Suprapubic skin (tissue), 4 donors: ENCODE results near the gene EMP3. TPM values are rescaled to one million over a fixed set of nuclear protein-coding genes. Genes with fewer than 3 reads are reported as not detected.
"Not testable (repeated sequence)": the region's sequence is repeated elsewhere in the genome, so short reads cannot be mapped to it uniquely, and the experiment has no call there.

Source experiments
- DNase-seq, 2 donors: peaks; one replicate each; pipeline ENCODE4 v3.0.0-alpha.2; 2019; ENCODE audit warnings: low spot score in 2 of 2
- H3K27ac ChIP-seq: fragments of 200-600 bp; sonication (generic); one replicate; pipeline ENCODE4 v1.5.1; 2019
- H3K27me3 ChIP-seq: fragments of 200-600 bp; sonication (generic); one replicate; pipeline ENCODE4 v1.5.1; 2019
- H3K36me3 ChIP-seq: fragments of 200-600 bp; sonication (generic); one replicate; pipeline ENCODE4 v1.5.1; 2019
- H3K4me1 ChIP-seq: fragments of 200-600 bp; sonication (generic); one replicate; pipeline ENCODE4 v1.5.1; 2019
- H3K4me3 ChIP-seq: fragments of 200-600 bp; sonication (generic); one replicate; pipeline ENCODE4 v1.5.1; 2019; ENCODE audit warnings: mild to moderate bottlenecking
- H3K9me3 ChIP-seq: fragments of 200-600 bp; sonication (generic); one replicate; pipeline ENCODE4 v1.5.1; 2019
- CTCF ChIP-seq, 2 donors: fragments of 200-600 bp in 1 of 2; fragments of 450-650 bp in 1 of 2; sonication (generic) in 1 of 2; IDR thresholded peaks; one replicate each; pipeline ENCODE4 v1.5.1; 2016 to 2019; ENCODE audit warnings: antibody characterized with exemption in 2 of 2, mild to moderate bottlenecking in 1 of 2, moderate library complexity in 1 of 2
- EP300 ChIP-seq: sonication (generic); formaldehyde crosslinking; IDR thresholded peaks from one replicate; pipeline ENCODE4 v1.6.1; 2017; ENCODE audit warnings: antibody characterized with exemption
- POLR2A ChIP-seq, 2 donors: fragments of 450-650 bp; IDR thresholded peaks; one replicate each; pipeline ENCODE4 v1.6.1; 2017; ENCODE audit warnings: antibody characterized with exemption in 2 of 2, mild to moderate bottlenecking in 2 of 2, moderate library complexity in 2 of 2
- POLR2AphosphoS5 ChIP-seq, 3 donors: sonication (generic); formaldehyde crosslinking; IDR thresholded peaks; one replicate each; pipeline ENCODE4 v1.6.1; 2017; ENCODE audit warnings: antibody characterized with exemption in 3 of 3
- WGBS: methylation state at CpG from one replicate; pipeline ENCODE4 v1.1.5; 2018; 5-methylcytosine and 5-hydroxymethylcytosine counted together
- total RNA-seq, 4 donors: library from RNA; depleted of rRNA; stranded (reverse); fragments of >200 nt; gene quantifications; one replicate each; pipeline ENCODE4 v1.1.0, GENCODE V29; 2016

The EMP3 gene
- total RNA-seq, 4 donors from 2014 or later = 9.3 to 22.5 (median 13.2) TPM

DNA sequence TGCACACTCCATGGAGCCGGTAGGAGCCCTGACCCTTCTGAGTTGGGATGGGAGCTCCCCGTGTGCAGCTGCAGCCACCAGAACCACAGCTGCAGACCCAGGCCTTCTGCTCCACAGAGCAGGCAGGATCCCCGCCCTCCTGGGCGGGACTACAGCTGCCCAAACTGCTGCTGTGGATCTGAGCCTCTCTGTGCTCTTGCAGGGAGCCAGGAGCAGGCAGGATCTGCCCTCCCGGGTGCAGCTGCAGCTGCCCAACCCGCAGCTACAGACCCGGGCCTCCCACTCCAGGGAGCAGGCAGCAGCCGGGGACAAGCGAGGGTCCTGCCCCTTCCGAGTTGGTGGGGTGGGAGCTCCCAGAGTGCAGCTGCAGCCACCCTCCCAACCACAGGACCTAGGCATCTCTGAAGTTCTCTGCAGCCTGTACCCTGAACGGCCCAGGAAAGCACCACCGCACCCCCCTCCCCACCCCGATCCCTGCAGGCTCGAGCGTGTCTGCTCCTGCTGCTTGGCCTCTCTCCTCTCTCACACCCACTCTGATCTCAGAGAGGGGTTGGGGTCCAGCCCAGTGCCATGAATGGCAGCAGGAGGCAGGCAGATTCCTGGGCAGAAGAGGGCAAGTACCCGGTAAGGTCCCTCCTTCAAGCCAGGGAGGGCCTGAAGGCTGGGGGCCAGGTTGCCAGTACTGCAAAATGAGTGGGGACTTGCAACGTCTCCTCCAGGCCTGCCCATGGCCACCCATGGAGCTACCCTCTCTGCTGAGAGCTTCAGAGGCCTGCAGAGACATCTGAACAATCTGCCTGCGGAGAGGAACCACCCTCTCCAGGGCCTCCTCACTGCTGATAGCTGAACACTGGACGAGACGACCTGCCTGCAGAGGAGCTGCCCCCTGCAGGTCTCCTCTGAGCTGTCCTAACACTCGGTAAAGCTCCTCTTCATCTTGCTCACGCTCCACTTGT is 16.4 kb upstream of the EMP3 start:
- Histone ChIP-seq H3K27ac (peak overlapping the region; percentile 30), H3K27me3 (no peaks in the 10 kb centered on the region), H3K36me3 (no peaks in the 10 kb centered on the region), H3K4me1 (peaks cover 18% of the 10 kb centered on the region), H3K4me3 (peak overlapping the region; percentile 1), H3K9me3 (no peaks in the 10 kb centered on the region)
- 40% methylated on average over 15 of the region's 22 CpGs for WGBS
- DNase-seq = no peak
- TF ChIP-seq CTCF (IDR thresholded peaks at IDR 0.05) (no peak), EP300 (no peak), POLR2A (IDR thresholded peaks at IDR 0.05) (no peak), POLR2AphosphoS5 (IDR thresholded peaks at IDR 0.05) (no peak)

DNA sequence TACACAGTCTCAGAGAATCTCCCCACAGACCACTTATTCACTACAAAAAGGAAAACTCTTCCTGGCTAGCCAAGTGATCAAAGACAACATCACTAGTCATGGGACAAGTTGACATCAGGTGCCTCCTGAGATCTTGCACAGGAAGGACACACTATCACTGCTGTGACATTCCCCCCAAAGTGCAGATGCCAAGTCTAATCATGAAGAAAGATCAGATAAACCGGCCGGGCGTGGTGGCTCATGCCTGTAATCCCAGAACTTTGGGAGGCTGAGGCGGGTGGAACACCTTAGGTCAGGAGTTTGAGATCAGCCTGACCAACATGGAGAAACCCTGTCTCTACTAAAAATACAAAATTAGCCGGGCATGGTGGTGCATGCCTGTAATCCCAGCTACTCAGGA is 15.6 kb upstream of the EMP3 start:
- H3K27me3 ChIP-seq = not testable (repeated sequence)
- 56% methylated on average over 5 of the region's 5 CpGs for WGBS

GRCh38 chr19:48310227-48310626 is 15.1 kb upstream of the EMP3 start:
- no peaks in the 10 kb centered on the region for H3K36me3 ChIP-seq
- no peaks in the 10 kb centered on the region for H3K27me3 ChIP-seq
- no peak overlapping the region for H3K27ac ChIP-seq
- WGBS = 63% methylated on average over 7 of the region's 7 CpGs
- H3K4me1 ChIP-seq = peaks cover 18% of the 10 kb centered on the region
- no peak overlapping the region for H3K4me3 ChIP-seq
- no peak for DNase-seq
- no peaks in the 10 kb centered on the region for H3K9me3 ChIP-seq
- TF ChIP-seq EP300 (no peak), POLR2A (IDR thresholded peaks at IDR 0.05) (no peak)

More for the DNA sequence above, 15.6 kb upstream of the EMP3 start:
- not testable (repeated sequence) for H3K9me3 ChIP-seq, H3K36me3 ChIP-seq, H3K4me3 ChIP-seq, DNase-seq, H3K27ac ChIP-seq
- H3K4me1 ChIP-seq = peaks cover 18% of the 10 kb centered on the region

GRCh38 chr19:48311384-48311783 is 14.0 kb upstream of the EMP3 start:
- DNase-seq = no peak
- Histone ChIP-seq H3K9me3 (no peaks in the 10 kb centered on the region), H3K4me3 (no peak overlapping the region), H3K27ac (no peak overlapping the region), H3K4me1 (peaks cover 18% of the 10 kb centered on the region), H3K27me3 (no peaks in the 10 kb centered on the region), H3K36me3 (no peaks in the 10 kb centered on the region)
- TF ChIP-seq EP300 (no peak), CTCF (IDR thresholded peaks at IDR 0.05) (no peak), POLR2A (IDR thresholded peaks at IDR 0.05) (no peak), POLR2AphosphoS5 (IDR thresholded peaks at IDR 0.05) (no peak)
- 91% methylated on average over 10 of the region's 11 CpGs for WGBS

- 71% methylated on average over 7 of the region's 7 CpGs for WGBS
- Histone ChIP-seq H3K36me3 (no peaks in the 10 kb centered on the region), H3K9me3 (no peaks in the 10 kb centered on the region), H3K27ac (no peak overlapping the region), H3K4me3 (no peak overlapping the region), H3K4me1 (peaks cover 16% of the 10 kb centered on the region), H3K27me3 (no peaks in the 10 kb centered on the region)
- no peak for DNase-seq
- TF ChIP-seq POLR2AphosphoS5 (IDR thresholded peaks at IDR 0.05) (no peak), EP300 (no peak), POLR2A (IDR thresholded peaks at IDR 0.05) (no peak), CTCF (IDR thresholded peaks at IDR 0.05) (no peak)
These were observed 9.6 kb upstream of the EMP3 start for GRCh38 chr19:48315712-48316111.

DNA sequence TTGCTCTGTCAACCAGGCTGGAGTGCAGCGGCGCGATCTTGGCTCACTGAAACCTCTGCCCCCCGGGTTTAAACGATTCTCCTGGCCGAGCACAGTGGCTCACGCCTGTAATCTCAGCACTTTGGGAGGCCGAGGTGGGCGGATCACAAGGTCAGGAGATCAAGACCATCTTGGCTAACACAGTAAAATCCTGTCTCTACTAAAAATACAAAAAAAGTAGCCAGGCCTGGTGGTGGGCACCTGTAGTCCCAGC is 7.7 kb upstream of the EMP3 start:
- H3K4me1 ChIP-seq = peaks cover 33% of the 10 kb centered on the region
- WGBS = 64% methylated on average over 9 of the region's 9 CpGs
- H3K27me3 ChIP-seq, H3K4me3 ChIP-seq, H3K36me3 ChIP-seq, DNase-seq, H3K27ac ChIP-seq, H3K9me3 ChIP-seq: not testable (repeated sequence)
